IMR-90 (cell line): ENCODE data around the gene GRIA4. TPM values are rescaled to one million over a fixed set of nuclear protein-coding genes. Genes with fewer than 3 reads are reported as not detected.

Experiments used
- ATAC-seq: fragments of 200-7000 bp; cut with Tn5 transposase; 2 replicates; pipeline ENCODE4 v1.9.1; 2020; ENCODE audit warnings: low read depth, mild to moderate bottlenecking, moderate library complexity
- BruUV-seq: library from RNA; stranded (reverse); fragments of 400-500 nt; replicated peaks from 2 replicates; lab custom pipeline; 2021; lab: Mats Ljungman, UMichigan
- CTCF ChIA-PET: fragments of 300-600 bp; formaldehyde crosslinking; extraction: SDS; loops from one replicate; lab custom pipeline; 2021; ENCODE audit warnings: antibody characterized with exemption; lab: Yijun Ruan, JAX
- POLR2A ChIA-PET: fragments of 300-600 bp; sonication (Branson Sonifier 250); formaldehyde crosslinking; loops from one replicate; lab custom pipeline; 2022; ENCODE audit warnings: antibody characterized with exemption; ENCODE audit not compliant: unreplicated experiment; lab: Charles Lee
- DNase-seq: peaks from one replicate; pipeline ENCODE4 v3.0.0; 2013
- H2AFZ ChIP-seq: replicated peaks from 2 replicates; pipeline ENCODE3; 2013; ENCODE audit warnings: low read length, mild to moderate bottlenecking; ENCODE audit not compliant: poor library complexity
- H2AK5ac ChIP-seq: 2 replicates; pipeline ENCODE4 v1.6.1; 2013; ENCODE audit warnings: low read depth, low read length, inconsistent platforms
- H2AK9ac ChIP-seq: replicated peaks from 2 replicates; pipeline ENCODE3; 2013; ENCODE audit warnings: mild to moderate bottlenecking, low read depth, low read length, moderate library complexity; ENCODE audit not compliant: poor library complexity
- H2BK120ac ChIP-seq: 2 replicates; pipeline ENCODE4 v1.6.1; 2013; ENCODE audit warnings: low read depth, low read length, inconsistent platforms
- H2BK15ac ChIP-seq: 3 replicates; pipeline ENCODE4 v1.6.1; 2013; ENCODE audit warnings: low read depth, low read length, inconsistent platforms
- H2BK20ac ChIP-seq: 2 replicates; pipeline ENCODE4 v1.6.1; 2013; ENCODE audit warnings: low read depth, mild to moderate bottlenecking, inconsistent platforms, low read length, moderate library complexity
- H2BK5ac ChIP-seq: 2 replicates; pipeline ENCODE4 v1.6.1; 2013; ENCODE audit warnings: mild to moderate bottlenecking, low read depth, low read length, inconsistent platforms; ENCODE audit not compliant: poor library complexity, severe bottlenecking
- H3K14ac ChIP-seq: replicated peaks from 2 replicates; pipeline ENCODE4 v1.6.1; 2013; ENCODE audit warnings: low read depth, low read length, inconsistent platforms
- H3K18ac ChIP-seq: 2 replicates; pipeline ENCODE4 v1.6.1; 2013; ENCODE audit warnings: low read depth, low read length, control low read depth
- H3K23ac ChIP-seq: 2 replicates; pipeline ENCODE4 v1.6.1; 2013; ENCODE audit warnings: low read depth, low read length, inconsistent platforms
- H3K27ac ChIP-seq: 2 replicates; pipeline ENCODE4 v1.5.1; 2013; ENCODE audit warnings: mild to moderate bottlenecking, control low read depth, low read length; ENCODE audit not compliant: insufficient read depth
- H3K27me3 ChIP-seq: 2 replicates; pipeline ENCODE4 v1.6.1; 2013; ENCODE audit warnings: low read length; ENCODE audit not compliant: control insufficient read depth, insufficient read depth
- H3K36me3 ChIP-seq: 2 replicates; pipeline ENCODE4 v1.6.1; 2013; ENCODE audit warnings: low read length, mixed read lengths; ENCODE audit not compliant: control insufficient read depth, insufficient read depth
- H3K4ac ChIP-seq: 2 replicates; pipeline ENCODE4 v1.6.1; 2013; ENCODE audit warnings: low read depth, low read length, inconsistent platforms
- H3K4me1 ChIP-seq: 2 replicates; pipeline ENCODE4 v1.6.1; 2013; ENCODE audit warnings: low read length, mixed read lengths; ENCODE audit not compliant: control insufficient read depth, insufficient read depth
- H3K4me2 ChIP-seq: 2 replicates; pipeline ENCODE4 v1.6.1; 2013; ENCODE audit warnings: low read depth, mild to moderate bottlenecking, control low read depth, low read length, moderate library complexity
- H3K4me3 ChIP-seq: 2 replicates; pipeline ENCODE4 v1.5.1; 2013; ENCODE audit warnings: low read depth, mild to moderate bottlenecking, control low read depth, low read length, moderate library complexity; ENCODE audit not compliant: insufficient read depth
- H3K56ac ChIP-seq: 2 replicates; pipeline ENCODE4 v1.6.1; 2013; ENCODE audit warnings: low read length, inconsistent platforms; ENCODE audit not compliant: insufficient read depth; ENCODE audit errors: extremely low read depth
- H3K79me1 ChIP-seq, 2 experiments: 2 replicates each; pipeline ENCODE4 v1.6.1; 2013; ENCODE audit warnings: low read length in 2 of 2, inconsistent platforms in 1 of 2, low read depth in 1 of 2
- H3K9ac ChIP-seq: 2 replicates; pipeline ENCODE4 v1.6.1; 2013; ENCODE audit warnings: low read depth, low read length, control low read depth
- H3K9me1 ChIP-seq: 2 replicates; pipeline ENCODE4 v1.6.1; 2013; ENCODE audit warnings: low read length, inconsistent platforms; ENCODE audit not compliant: insufficient read depth
- H3K9me3 ChIP-seq: 2 replicates; pipeline ENCODE4 v1.6.1; 2013; ENCODE audit warnings: low read length; ENCODE audit not compliant: control insufficient read depth, insufficient read depth
- H4K20me1 ChIP-seq: 2 replicates; pipeline ENCODE4 v1.6.1; 2013; ENCODE audit warnings: low read length, inconsistent platforms; ENCODE audit not compliant: insufficient read depth
- H4K5ac ChIP-seq: 2 replicates; pipeline ENCODE4 v1.6.1; 2013; ENCODE audit warnings: mild to moderate bottlenecking, low read depth, low read length, control low read depth
- H4K8ac ChIP-seq, 2 experiments: 2 replicates each; pipeline ENCODE4 v1.6.1; 2013; ENCODE audit warnings: low read depth in 2 of 2, low read length in 2 of 2, control low read depth in 1 of 2, inconsistent platforms in 1 of 2
- H4K91ac ChIP-seq: 2 replicates; pipeline ENCODE4 v1.6.1; 2013; ENCODE audit warnings: low read depth, low read length, inconsistent platforms; ENCODE audit not compliant: insufficient read depth
- BHLHE40 ChIP-seq: fragments of 150-350 bp; IDR thresholded peaks from 2 replicates; pipeline ENCODE4 v1.6.1; 2016; ENCODE audit warnings: mild to moderate bottlenecking, low read depth, low read length
- CEBPB ChIP-seq: IDR thresholded peaks from 2 replicates; pipeline ENCODE4 v1.6.1; 2012; ENCODE audit warnings: low read depth, low read length, improper control_type of control experiment
- CHD1 ChIP-seq: IDR thresholded peaks from 2 replicates; pipeline ENCODE4 v1.6.1; 2012; ENCODE audit warnings: low read depth, low read length, improper control_type of control experiment
- FOS ChIP-seq: fragments of 150-350 bp; IDR thresholded peaks from 2 replicates; pipeline ENCODE4 v1.6.1; 2016; ENCODE audit warnings: low read depth, low read length
- MAFK ChIP-seq: IDR thresholded peaks from 2 replicates; pipeline ENCODE4 v1.6.1; 2012; ENCODE audit warnings: low read depth, low read length, improper control_type of control experiment
- MAZ ChIP-seq: IDR thresholded peaks from 2 replicates; pipeline ENCODE4 v1.6.1; 2012; ENCODE audit warnings: low read depth, mild to moderate bottlenecking, low read length, improper control_type of control experiment, moderate library complexity, borderline replicate concordance
- MXI1 ChIP-seq: IDR thresholded peaks from 2 replicates; pipeline ENCODE4 v1.6.1; 2012; ENCODE audit warnings: low read depth, mild to moderate bottlenecking, low read length, moderate library complexity, borderline replicate concordance
- NFE2L2 ChIP-seq: fragments of 150-350 bp; IDR thresholded peaks from 2 replicates; pipeline ENCODE4 v1.6.1; 2016; ENCODE audit warnings: low read depth, mild to moderate bottlenecking, low read length
- POLR2A ChIP-seq: IDR thresholded peaks from 2 replicates; pipeline ENCODE4 v1.6.1; 2012; ENCODE audit warnings: mild to moderate bottlenecking, low read depth, low read length
- RAD21 ChIP-seq: IDR thresholded peaks from 2 replicates; pipeline ENCODE4 v1.6.1; 2012; ENCODE audit warnings: low read length, improper control_type of control experiment
- RCOR1 ChIP-seq: IDR thresholded peaks from 2 replicates; pipeline ENCODE4 v1.6.1; 2012; ENCODE audit warnings: mild to moderate bottlenecking, low read length, improper control_type of control experiment; ENCODE audit not compliant: insufficient replicate concordance
- RFX5 ChIP-seq: IDR thresholded peaks from 2 replicates; pipeline ENCODE4 v1.8.0; 2012; ENCODE audit warnings: low read depth, mild to moderate bottlenecking, low read length, moderate library complexity
- SMC3 ChIP-seq: fragments of 150-350 bp; IDR thresholded peaks from 2 replicates; pipeline ENCODE4 v1.6.1; 2016; ENCODE audit warnings: low read depth, mild to moderate bottlenecking, antibody characterized with exemption, low read length, moderate library complexity
- WGBS, 2 experiments: methylation state at CpG; one replicate each; pipeline versions ENCODE4 v1.1.5 to v1.1.7; 2013; ENCODE audit warnings: missing lambda C conversion rate in 2 of 2; ENCODE audit not compliant: insufficient read length in 1 of 2; ENCODE audit errors: extremely low coverage in 2 of 2; 5-methylcytosine and 5-hydroxymethylcytosine counted together
- dilution Hi-C: fragments of 300-500 bp; cut with HindIII; formaldehyde crosslinking; loops from one replicate; pipeline ENCODE4 v1.14.3; 2018; ENCODE audit warnings: low sequenced_read_pairs; ENCODE audit not compliant: unreplicated experiment
- in situ Hi-C: fragments of 300-500 bp; cut with MboI; formaldehyde crosslinking; loops from 3 replicates; pipeline ENCODE4 v1.14.3; 2019; ENCODE audit warnings: low sequenced_read_pairs, inconsistent platforms, mixed read lengths
- intact Hi-C: fragments of 100-400 bp; cut with micrococcal nuclease; formaldehyde crosslinking; loops from 2 replicates; pipeline ENCODE4 v1.10.0; 2022
- polyA plus RNA-seq, 3 experiments: library from polyadenylated mRNA; depleted of rRNA; stranded (reverse); fragments of >200 nt; gene quantifications; 2 replicates each; pipeline ENCODE4 v1.2.3, GENCODE V29; 2012; ENCODE audit warnings: low replicate concordance in 1 of 3
- total RNA-seq: library from RNA; depleted of rRNA; stranded (reverse); fragments of >200 nt; gene quantifications from 2 replicates; pipeline ENCODE4 v1.2.3, GENCODE V29; 2012
- TF ChIP-seq, protein P1 (sequence below): fragments of 150-350 bp; IDR thresholded peaks from 2 replicates; pipeline ENCODE4 v1.6.1; 2017; ENCODE audit warnings: mild to moderate bottlenecking, antibody characterized with exemption, low read length, low read depth
- TF ChIP-seq, protein P2 (sequence below): conservative IDR thresholded peaks from 2 replicates; pipeline ENCODE4 v1.5.1; 2012; ENCODE audit warnings: mild to moderate bottlenecking, low read depth, low read length, improper control_type of control experiment
- TF ChIP-seq, protein P3 (sequence below): fragments of 150-350 bp; IDR thresholded peaks from 2 replicates; pipeline ENCODE4 v1.6.1; 2016; ENCODE audit warnings: low read depth, mild to moderate bottlenecking, low read length, moderate library complexity, borderline replicate concordance

Gene GRIA4
- total and polyA plus RNA-seq, 2 of the 4 experiments (the other 2 are of a cell fraction) = 0.36 to 1.0 TPM

DNA sequence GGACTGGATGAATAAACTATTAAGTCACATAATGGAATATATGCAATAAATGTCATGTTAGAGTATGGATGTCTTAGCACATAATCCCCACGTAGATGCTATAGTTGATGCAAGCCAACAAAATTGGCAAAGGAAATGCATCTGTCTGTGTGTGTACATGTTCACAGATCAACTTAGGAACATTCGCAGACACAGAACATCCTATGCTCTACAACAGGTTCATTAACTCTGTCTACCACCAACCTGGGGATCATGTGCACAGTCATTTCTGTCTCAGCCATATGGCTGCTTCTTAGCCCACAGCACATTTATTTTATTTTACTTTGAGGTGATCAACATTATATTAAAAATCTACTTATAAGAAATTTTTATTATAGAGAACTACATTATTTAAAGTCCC, 407.2 kb downstream of the GRIA4 start:
- intact Hi-C loops = loop anchor here (5.0 kb wide), 1 partner anchor 105 kb away; no protein-coding TSS in a partner anchor

More for the DNA sequence above, 407.2 kb downstream of the GRIA4 start:
- Histone ChIP-seq H2BK20ac (no peak overlapping the region), H3K14ac (no peak overlapping the region), H3K9me1 (peaks cover 7% of the 10 kb centered on the region; the same call in 1 of the 2 replicates), H3K36me3 (no peaks in the 10 kb centered on the region; the same call in 1 of the 2 replicates), H2AK9ac (no peak overlapping the region), H3K23ac (peak overlapping the region; percentile 18; the same call in 1 of the 2 replicates), H2BK120ac (no peak overlapping the region), H3K27me3 (no peaks in the 10 kb centered on the region), H3K4me2 (no peak overlapping the region), H4K8ac (no peak overlapping the region), H3K4ac (no peak overlapping the region), H3K56ac (no peak overlapping the region), H3K9ac (no peak overlapping the region), H2AFZ (no peak overlapping the region), H2BK15ac (no peak overlapping the region), H4K20me1 (peaks cover 5% of the 10 kb centered on the region; the same call in 1 of the 2 replicates), H4K91ac (no peak overlapping the region), H4K5ac (no peak overlapping the region), H3K27ac (no peak overlapping the region), H2AK5ac (no peak overlapping the region), H3K9me3 (no peaks in the 10 kb centered on the region), H3K18ac (no peak overlapping the region), H2BK5ac (no peak overlapping the region), H3K79me1 (peaks cover 26 to 70% of the 10 kb centered on the region in 2 experiments), H3K4me3 (no peak overlapping the region), H3K4me1 (peaks cover 4% of the 10 kb centered on the region; the same call in 1 of the 2 replicates)
- CTCF ChIA-PET = no interaction called here
- in situ Hi-C loops (no loop called here), dilution Hi-C loops (no loop called here)
- no TSS peak for BruUV-seq
- ATAC-seq (no peak), DNase-seq (no peak)
- POLR2A ChIA-PET = no interaction called here
- 60% methylated on average over 1 of the region's 2 CpGs; no CpG with 5 or more reads in 1 of the 2 experiments for WGBS, 2 experiments
- TF ChIP-seq CEBPB (no peak), RFX5 (no peak), CHD1 (no peak), RAD21 (no peak), BHLHE40 (no peak), NFE2L2 (no peak), FOS (no peak), POLR2A (no peak), MXI1 (no peak), MAFK (no peak), MAZ (no peak), SMC3 (no peak), RCOR1 (no peak)
- TF ChIP-seq, protein P1, sequence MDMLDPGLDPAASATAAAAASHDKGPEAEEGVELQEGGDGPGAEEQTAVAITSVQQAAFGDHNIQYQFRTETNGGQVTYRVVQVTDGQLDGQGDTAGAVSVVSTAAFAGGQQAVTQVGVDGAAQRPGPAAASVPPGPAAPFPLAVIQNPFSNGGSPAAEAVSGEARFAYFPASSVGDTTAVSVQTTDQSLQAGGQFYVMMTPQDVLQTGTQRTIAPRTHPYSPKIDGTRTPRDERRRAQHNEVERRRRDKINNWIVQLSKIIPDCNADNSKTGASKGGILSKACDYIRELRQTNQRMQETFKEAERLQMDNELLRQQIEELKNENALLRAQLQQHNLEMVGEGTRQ = no peak
- TF ChIP-seq, protein P2, sequence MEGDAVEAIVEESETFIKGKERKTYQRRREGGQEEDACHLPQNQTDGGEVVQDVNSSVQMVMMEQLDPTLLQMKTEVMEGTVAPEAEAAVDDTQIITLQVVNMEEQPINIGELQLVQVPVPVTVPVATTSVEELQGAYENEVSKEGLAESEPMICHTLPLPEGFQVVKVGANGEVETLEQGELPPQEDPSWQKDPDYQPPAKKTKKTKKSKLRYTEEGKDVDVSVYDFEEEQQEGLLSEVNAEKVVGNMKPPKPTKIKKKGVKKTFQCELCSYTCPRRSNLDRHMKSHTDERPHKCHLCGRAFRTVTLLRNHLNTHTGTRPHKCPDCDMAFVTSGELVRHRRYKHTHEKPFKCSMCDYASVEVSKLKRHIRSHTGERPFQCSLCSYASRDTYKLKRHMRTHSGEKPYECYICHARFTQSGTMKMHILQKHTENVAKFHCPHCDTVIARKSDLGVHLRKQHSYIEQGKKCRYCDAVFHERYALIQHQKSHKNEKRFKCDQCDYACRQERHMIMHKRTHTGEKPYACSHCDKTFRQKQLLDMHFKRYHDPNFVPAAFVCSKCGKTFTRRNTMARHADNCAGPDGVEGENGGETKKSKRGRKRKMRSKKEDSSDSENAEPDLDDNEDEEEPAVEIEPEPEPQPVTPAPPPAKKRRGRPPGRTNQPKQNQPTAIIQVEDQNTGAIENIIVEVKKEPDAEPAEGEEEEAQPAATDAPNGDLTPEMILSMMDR = no peak
- TF ChIP-seq, protein P3, sequence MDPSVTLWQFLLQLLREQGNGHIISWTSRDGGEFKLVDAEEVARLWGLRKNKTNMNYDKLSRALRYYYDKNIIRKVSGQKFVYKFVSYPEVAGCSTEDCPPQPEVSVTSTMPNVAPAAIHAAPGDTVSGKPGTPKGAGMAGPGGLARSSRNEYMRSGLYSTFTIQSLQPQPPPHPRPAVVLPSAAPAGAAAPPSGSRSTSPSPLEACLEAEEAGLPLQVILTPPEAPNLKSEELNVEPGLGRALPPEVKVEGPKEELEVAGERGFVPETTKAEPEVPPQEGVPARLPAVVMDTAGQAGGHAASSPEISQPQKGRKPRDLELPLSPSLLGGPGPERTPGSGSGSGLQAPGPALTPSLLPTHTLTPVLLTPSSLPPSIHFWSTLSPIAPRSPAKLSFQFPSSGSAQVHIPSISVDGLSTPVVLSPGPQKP = no peak
